NCI-H2171 (cell line): ENCODE data around the gene MCF2L.

Experiments used
- DNase-seq: peaks from one replicate; lab custom pipeline; 2025; lab: John Stamatoyannopoulos, UW

The MCF2L gene

DNA sequence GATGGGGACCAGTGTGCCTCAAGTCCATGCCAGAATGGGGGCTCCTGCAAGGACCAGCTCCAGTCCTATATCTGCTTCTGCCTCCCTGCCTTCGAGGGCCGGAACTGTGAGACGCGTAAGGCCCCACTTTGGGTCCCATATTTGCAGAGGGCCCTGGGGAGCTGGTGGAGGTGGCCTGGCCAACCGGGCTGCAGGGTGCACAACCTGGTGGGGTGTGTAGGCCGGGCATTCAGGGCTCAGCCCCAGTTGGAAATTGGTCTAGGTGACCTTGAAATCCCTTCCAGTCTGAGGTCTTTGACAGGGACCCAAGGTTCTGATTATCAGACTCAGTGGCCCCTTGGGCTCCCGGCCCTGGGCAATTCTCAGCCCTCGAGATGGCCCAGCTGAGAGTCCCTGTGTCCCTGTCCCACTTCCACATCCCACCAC lies 144.8 kb downstream of the MCF2L start:
- DNase-seq: no peak

- no peak for DNase-seq
Measured at GRCh38 chr13:113114511-113115362, 145.7 kb downstream of the MCF2L start.

DNA sequence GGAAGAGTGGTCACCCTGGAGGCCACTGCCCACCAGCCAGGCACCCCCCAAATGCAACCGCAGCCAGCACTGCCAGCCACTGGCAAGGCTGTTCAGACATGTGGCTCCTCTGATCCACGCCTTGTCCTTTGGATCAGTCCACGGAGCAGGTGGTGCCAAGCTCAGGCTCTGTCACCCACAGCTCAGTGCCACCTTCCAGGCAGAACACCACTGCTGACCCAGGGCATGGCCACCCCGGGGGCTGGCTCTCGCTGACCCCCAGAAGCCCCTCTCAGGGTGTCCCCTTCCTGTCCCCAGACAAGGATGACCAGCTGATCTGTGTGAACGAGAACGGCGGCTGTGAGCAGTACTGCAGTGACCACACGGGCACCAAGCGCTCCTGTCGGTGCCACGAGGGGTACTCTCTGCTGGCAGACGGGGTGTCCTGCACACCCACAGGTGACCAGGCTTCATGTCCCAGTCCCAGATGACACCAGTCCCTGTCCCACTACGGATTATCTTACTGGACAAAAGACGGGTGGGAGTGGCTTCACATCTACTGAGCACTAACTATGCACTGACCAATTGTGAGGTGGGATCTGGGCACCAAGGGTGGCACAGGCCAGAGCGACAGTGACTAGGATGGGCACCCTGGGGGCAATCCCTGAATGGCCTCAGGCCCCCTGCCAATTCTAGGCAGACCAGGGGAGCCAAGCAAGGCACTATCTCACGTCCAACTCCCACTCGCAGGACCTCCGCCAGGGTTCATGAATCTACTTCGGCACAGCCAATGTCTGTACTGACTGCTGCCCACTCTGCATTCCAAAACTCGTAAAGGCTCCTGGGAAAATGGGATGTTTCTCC lies 146.6 kb downstream of the MCF2L start:
- no peak for DNase-seq

DNA sequence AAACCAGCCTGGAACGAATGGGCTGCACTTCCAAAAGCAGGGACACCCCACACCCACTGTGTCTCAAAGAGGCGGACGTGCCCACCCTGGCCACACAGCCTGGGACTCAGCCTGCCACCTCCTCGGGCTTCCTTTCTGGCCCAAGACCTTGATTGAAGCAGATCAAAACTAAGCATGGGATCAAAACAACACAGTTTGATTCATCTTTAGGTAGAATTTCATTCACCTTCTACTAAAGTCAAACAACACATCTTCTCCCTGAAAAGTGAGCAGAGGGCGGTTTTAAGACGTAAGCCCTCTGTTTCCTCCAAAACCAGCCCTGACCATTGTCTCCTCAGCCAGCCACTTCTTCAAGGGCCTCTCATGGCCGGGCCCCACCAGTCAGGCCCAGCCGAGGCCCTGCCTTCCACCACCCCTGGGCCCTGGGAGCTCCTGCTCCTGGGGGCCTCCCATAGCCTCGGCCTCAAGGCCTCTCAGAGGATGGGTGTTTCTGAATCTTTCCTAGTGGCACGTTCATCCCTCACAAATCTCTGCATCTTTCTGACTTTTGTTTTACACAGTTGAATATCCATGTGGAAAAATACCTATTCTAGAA lies 147.3 kb downstream of the MCF2L start:
- DNase-seq: no peak

DNA sequence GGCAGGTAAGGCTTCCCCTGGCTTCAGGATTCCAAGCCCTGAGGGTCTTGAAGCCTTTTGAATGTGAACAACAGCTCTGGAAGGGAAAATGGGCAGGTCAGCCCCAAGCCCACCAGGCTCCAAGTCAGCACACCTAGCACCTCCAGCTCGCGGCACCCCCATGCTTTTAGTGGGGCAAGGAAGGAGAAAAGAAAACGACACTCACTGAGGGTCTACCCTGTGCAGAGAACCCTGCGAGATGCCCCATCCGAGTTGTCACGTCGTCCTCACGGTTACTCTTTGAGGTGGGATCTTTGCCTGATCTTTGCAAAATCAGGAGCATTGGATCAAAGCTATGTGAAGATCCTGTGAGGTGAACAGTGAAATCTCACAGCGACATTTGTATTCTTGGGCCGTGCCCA lies 147.9 kb downstream of the MCF2L start:
- no peak for DNase-seq

DNA sequence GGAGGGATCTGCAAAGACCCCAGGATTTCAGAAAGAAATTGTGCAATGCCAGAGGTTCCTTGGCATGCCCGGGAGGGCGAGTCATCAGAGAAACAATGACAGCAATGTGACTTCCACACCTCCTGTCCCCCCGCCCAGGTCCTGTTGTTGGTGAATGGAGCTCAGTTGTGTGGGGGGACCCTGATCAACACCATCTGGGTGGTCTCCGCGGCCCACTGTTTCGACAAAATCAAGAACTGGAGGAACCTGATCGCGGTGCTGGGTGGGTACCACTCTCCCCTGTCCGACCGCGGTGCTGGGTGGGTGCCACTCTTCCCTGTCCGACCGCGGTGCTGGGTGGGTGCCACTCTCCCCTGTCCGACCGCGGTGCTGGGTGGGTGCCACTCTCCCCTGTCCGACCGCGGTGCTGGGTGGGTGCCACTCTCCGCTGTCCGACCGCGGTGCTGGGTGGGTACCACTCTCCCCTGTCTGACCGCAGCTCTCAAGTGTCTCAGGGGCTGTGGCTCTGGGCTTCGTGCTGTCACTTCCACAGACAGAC lies 148.4 kb downstream of the MCF2L start:
- DNase-seq: no peak

DNA sequence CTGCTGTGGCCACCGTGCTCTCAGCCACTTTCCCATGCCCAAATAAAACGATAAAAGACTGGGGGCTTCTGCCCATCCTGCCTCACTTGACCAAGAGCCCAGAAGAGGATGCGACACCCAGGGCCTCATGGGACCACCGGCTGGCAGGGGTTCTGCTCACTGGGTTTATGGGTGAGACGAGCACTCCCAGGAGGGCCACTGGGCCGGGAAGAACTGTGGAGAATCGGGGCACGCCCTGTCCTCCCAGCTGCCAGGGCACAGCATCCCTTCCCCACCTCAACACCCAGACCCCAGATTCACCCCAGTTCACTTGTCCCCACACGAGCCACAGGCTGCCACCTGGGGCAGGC lies 148.9 kb downstream of the MCF2L start:
- DNase-seq: no peak

- DNase-seq: no peak
Measured at GRCh38 chr13:113118261-113119021, 149.4 kb downstream of the MCF2L start.

GRCh38 chr13:113119166-113119821 lies 150.3 kb downstream of the MCF2L start:
- no peak for DNase-seq

- no peak for DNase-seq
Measured at GRCh38 chr13:113119822-113120189, 150.8 kb downstream of the MCF2L start.

DNA sequence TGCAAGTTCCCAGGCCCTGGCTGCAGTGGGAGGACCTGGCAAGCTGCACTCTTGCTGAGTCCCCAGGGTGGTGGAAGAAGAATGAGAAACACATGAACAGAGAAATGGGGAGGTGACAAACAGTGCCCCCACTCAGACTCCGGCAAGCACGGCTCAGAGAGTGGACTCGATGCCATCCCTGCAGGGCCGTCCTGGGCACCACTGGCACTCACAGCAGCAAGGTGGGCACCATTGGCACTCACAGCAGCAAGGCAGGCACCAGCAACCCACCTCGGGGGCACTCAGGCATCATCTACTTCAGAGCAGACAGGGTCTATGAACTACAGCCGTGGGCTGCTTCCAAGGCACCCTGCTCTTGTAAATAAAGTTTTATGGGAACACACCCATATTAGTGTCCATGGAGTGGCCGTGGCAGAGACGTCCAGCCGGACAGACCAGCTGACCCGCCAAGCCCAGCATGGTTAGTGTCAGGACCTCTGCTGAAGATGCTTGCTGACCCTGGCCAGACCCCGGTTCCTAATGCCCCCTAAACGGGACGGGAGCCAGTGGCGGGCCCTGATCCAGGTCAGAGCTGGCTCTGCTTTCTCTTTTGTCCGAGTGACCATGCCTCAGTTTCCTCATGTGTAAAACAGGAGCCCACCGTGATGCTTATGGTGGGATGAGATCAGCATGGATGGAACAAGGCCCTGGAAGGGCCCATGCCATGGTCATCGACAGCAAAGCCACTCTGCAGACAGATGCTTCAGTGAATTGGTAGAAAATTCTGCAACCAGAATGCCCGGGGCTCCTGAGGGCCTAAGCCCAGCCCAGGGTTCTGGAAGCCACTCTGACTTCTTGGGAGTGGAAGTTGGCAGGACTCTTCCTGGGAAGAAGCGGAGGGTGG lies 151.5 kb downstream of the MCF2L start:
- no peak for DNase-seq

DNA sequence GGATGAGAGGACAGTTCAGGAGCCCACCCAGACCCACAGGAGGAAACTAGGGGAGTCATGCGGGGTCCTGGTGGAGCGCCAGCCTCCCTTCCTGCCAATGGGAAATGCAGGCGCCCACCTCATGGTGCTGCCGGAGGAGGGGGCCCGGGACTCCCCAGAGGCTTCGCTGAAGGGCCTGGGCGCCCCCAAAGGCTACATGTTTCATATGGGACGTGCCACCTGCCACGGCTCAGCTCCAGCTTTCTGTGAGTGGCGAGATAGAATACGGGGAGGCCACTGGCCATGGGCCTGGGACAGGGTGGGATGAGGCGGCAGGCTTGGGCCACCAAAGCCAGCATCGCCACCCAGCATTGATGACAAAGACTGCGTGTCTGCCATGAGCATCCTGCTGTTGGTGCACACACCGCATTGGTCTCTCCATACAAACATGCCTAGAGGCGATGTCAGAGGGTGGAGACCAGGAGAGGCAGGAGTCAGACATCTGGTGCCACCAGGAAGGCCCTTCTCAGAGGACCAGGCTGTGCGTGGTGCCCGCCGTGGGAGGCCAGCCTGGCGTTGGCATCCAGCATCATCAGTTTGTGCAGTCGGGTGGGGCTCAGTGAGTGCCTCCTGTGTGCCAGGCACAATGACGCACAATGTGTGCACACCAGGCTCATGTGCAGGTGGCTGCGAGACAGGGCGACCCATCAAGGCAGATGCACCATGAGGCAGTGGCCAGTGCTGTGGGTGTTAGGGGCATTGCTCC lies 152.3 kb downstream of the MCF2L start:
- no peak for DNase-seq

DNA sequence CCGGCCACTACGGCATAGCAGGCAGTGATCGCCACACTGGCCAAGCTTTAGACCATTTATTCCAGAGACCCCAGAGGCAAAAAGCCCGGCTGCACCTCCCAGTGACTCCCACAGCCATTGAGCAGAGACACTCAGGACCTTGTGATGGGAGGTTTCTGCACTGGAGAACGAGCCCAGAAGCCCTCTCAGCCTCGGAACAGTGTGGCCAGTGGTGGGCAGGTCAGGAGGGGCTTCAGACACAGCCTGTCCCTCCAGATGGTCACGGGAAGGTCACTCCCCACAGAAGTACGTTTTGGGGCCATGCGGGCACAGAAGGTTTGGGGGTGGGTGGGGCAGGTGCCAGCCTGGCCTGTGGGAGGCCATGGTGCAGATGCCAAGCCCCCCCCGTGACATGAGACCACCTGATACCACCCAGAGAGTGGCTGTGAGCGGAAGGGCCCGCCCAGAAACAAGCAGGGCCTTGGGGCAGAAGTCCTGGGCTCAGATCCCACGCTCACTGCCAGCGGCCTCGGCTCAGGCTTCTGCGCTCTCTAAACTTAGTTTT lies 153.0 kb downstream of the MCF2L start:
- DNase-seq: no peak

DNA sequence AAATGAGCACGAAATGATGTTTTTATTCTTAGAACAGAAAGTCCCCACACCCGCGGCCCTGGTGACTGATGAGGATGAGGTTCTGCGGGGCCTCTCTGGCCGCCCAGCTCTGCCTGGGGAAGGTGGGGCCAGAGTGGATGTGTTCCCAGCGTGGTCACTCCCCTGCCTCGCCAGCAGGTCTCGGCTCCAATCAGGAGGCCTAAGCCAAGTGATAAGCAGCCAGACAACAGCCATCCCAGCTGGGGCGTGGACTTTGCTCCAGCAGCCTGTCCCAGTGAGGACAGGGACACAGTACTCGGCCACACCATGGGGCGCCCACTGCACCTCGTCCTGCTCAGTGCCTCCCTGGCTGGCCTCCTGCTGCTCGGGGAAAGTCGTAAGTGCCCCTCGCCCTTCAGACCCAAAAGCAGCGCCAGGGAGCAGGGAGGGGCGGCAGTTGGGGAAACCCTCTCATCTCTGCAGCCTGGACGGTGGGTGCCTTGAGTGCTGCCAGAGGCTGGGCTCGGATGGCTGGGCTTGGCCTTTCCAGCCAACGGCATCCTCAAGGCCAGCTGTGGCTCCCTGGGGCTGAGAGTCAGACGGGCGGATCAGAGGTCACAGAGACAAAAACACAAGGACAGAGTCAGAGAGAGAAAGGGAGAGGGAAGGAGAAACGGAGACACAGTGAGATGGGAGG lies 153.7 kb downstream of the MCF2L start, which contains the start of gene F10:
F10 (plus strand) TSS at position 250 of the 676 bp plus-strand sequence; CDS start at position 307, 57 bp downstream.
- DNase-seq: no peak

GRCh38 chr13:113123226-113124201 lies 154.5 kb downstream of the MCF2L start:
- DNase-seq: no peak

DNA sequence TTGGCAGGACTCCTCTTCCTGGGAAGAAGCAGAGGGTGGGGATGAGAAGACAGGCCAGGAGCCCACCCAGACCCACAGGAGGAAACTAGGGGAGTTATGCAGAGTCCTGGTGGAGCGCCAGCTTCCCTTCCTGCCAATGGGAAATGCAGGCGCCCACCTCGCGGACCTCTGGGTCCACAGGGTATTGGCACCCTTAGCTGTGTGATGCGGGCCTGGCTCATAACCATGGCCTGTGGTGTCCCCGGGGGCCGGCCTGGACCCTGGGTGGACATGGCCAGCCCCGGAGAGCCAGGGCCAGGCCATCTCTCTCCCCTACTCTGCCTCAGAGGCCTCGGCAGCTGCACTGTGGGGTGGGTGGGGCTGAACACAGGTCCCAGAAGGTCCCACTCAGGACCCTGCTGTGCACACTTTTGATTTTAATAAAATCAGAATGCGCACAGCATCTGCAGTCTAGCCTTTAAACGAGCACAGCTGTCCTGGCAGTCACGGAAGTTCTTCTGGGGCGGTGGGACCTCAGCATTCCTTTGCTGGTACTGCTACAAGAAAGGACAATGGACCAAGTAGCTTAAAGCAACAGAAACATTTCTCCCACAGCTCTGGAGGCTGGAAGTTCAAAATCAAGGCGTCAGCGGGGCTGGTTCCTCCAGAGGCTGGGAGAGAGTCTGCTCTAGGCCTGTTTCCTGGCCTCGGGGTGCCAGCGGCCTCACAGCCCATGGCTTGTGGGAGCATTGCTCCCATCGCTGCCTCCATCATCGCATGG lies 155.4 kb downstream of the MCF2L start:
- DNase-seq: no peak
